Activated naive CD4-positive, alpha-beta T cell treated with anti-CD3 and anti-CD28 coated beads, Interleukin-2, amount 50 U/mL, for 24 hours (primary cell): ENCODE measurements around the gene CFHR2.
"Not testable (repeated sequence)": the region's sequence is repeated elsewhere in the genome, so short reads cannot be mapped to it uniquely, and the experiment has no call there.

Source experiments
- H3K27ac Mint-ChIP-seq: one replicate; pipeline ENCODE4 v1.8.0; 2021; ENCODE audit warnings: mild to moderate bottlenecking, mixed read lengths
- H3K27me3 Mint-ChIP-seq: one replicate; pipeline ENCODE4 v1.8.0; 2021; ENCODE audit warnings: mixed read lengths
- H3K36me3 Mint-ChIP-seq: one replicate; pipeline ENCODE4 v1.8.0; 2021; ENCODE audit warnings: mixed read lengths
- H3K4me1 Mint-ChIP-seq: one replicate; pipeline ENCODE4 v1.8.0; 2021; ENCODE audit warnings: mixed read lengths
- H3K4me3 Mint-ChIP-seq: one replicate; pipeline ENCODE4 v1.8.0; 2021; ENCODE audit warnings: mild to moderate bottlenecking, mixed read lengths
- H3K9me3 Mint-ChIP-seq: one replicate; pipeline ENCODE4 v1.8.0; 2021; ENCODE audit warnings: mixed read lengths

CFHR2 gene

DNA sequence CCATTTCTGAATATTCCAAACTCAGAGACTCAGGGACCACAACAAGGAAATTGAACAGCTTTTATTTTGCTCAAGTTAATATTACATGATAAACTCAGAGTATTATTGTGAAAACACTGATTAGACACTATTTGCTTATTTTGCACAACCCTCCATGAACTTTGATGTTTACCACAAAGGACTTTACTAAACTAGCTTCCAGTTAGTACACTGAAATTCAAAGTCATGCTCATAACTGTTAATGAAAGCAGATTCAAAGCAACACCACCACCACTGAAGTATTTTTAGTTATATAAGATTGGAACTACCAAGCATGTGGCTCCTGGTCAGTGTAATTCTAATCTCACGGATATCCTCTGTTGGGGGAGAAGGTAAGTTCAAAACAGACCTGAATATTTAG is at the start of gene CFHR2:
Gene CFHR2, plus strand, starts transcription at position 171 of the 400 bp plus-strand sequence. Its CDS starts 143 bp downstream, at position 314.
- not testable (repeated sequence) for H3K9me3 Mint-ChIP-seq, H3K4me3 Mint-ChIP-seq, H3K27ac Mint-ChIP-seq, H3K4me1 Mint-ChIP-seq, H3K27me3 Mint-ChIP-seq, H3K36me3 Mint-ChIP-seq

DNA sequence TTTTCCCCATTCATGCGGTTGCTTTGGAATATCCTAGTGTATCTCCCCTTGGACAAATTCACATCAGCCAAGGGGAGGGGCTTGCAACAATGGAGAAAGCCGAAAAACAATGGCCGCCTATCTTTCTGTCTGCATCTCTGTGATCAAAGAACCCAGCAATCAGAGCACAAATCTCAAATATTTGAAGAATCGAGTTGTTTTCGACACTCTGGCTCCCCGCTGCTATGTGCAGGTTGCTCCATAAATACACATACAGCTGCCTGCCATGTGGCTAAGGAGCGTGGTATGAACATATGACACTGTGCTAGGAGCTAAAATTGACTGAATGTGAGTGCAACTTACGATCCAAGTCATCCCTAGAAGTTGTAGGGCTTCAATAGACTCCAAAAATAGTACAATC is 47.2 kb upstream of the CFHR2 start:
- no peaks in the 10 kb centered on the region for H3K4me1 Mint-ChIP-seq
- H3K27ac Mint-ChIP-seq = no peak overlapping the region
- no peaks in the 10 kb centered on the region for H3K36me3 Mint-ChIP-seq
- peaks cover 16% of the 10 kb centered on the region for H3K27me3 Mint-ChIP-seq
- no peaks in the 10 kb centered on the region for H3K9me3 Mint-ChIP-seq
- H3K4me3 Mint-ChIP-seq = no peak overlapping the region

DNA sequence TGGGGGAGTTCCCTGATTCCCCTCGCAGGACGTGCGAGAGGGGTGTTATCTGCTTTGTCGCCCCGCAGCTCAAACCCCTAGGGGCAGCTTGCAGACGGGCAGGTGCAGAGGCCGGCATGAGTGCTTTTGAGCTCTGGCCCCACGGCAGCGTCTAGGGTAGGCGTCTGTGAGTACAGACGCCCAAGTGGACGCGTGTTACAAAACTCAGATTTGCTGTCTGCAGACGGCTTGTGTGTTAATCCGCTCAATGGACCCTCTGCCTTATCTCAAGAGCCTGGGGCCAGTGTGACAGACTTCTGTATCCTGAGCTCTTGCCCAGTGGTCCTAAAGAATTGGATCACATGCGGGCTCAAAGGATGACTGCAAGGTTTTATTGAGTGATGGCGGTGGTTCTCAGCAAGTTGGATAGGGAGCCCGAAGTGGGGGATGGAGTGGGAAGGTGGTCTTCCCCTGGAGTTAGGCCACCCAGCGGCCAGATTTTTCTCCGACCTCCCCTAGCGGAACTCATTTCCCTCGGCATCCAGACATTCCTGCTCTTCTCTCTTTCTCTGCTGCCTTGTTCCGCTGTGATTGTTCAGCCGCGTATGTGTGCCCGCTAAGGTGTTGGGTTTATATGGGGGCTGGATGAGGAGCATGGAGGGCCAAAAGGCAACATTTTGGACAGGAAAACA is 46.2 kb upstream of the CFHR2 start:
- H3K36me3 Mint-ChIP-seq = no peaks in the 10 kb centered on the region
- H3K27ac Mint-ChIP-seq = no peak overlapping the region
- H3K4me1 Mint-ChIP-seq = no peaks in the 10 kb centered on the region
- H3K27me3 Mint-ChIP-seq = peaks cover 16% of the 10 kb centered on the region
- H3K9me3 Mint-ChIP-seq = no peaks in the 10 kb centered on the region
- no peak overlapping the region for H3K4me3 Mint-ChIP-seq

GRCh38 chr1:196902344-196902743 is 41.2 kb upstream of the CFHR2 start:
- Mint-ChIP-seq H3K9me3 (no peaks in the 10 kb centered on the region), H3K4me3 (no peak overlapping the region), H3K36me3 (no peaks in the 10 kb centered on the region), H3K27ac (no peak overlapping the region), H3K27me3 (peaks cover 12% of the 10 kb centered on the region), H3K4me1 (no peaks in the 10 kb centered on the region)

DNA sequence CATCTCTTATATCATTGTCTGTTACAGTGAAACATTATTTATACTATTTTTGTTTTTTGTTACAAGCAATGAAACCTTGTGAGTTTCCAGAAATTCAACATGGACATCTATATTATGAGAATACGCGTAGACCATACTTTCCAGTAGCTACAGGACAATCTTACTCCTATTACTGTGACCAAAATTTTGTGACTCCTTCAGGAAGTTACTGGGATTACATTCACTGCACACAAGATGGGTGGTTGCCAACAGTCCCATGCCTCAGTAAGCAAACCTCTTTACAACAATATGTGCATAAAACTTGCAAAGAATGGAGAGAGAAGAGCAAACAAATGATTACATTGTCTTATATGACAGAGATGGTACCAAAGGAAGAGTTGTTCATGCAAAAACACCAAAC is 33.3 kb upstream of the CFHR2 start:
- no peaks in the 10 kb centered on the region for H3K4me1 Mint-ChIP-seq
- H3K9me3 Mint-ChIP-seq = no peaks in the 10 kb centered on the region
- no peaks in the 10 kb centered on the region for H3K36me3 Mint-ChIP-seq
- H3K4me3 Mint-ChIP-seq = no peak overlapping the region
- no peak overlapping the region for H3K27ac Mint-ChIP-seq
- peaks cover 2% of the 10 kb centered on the region for H3K27me3 Mint-ChIP-seq

- H3K27ac Mint-ChIP-seq, H3K27me3 Mint-ChIP-seq, H3K9me3 Mint-ChIP-seq, H3K4me1 Mint-ChIP-seq, H3K36me3 Mint-ChIP-seq, H3K4me3 Mint-ChIP-seq: not testable (repeated sequence)
Observed at GRCh38 chr1:196912283-196912682, 31.3 kb upstream of the CFHR2 start.

DNA sequence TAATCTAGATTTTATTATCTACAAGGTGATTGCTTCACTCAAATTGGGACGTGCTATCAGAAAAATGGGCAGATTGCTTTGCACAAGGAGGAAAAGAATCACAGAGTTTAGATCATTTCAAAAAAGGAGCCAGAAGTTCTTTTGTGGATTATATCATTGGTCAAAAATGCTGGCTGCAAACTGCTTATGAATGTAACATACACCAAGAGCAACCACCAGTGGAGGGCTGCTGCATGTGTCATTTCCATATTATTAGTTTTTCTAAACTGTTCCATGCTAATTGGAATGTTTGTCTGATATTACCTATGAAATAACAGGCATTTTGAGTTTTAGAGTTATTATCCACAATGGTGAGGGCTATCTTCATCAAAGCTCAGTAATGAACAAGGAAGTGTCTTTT is 16.7 kb upstream of the CFHR2 start:
- H3K9me3 Mint-ChIP-seq = peaks cover 14% of the 10 kb centered on the region
- H3K27me3 Mint-ChIP-seq, H3K36me3 Mint-ChIP-seq, H3K27ac Mint-ChIP-seq, H3K4me3 Mint-ChIP-seq, H3K4me1 Mint-ChIP-seq: not testable (repeated sequence)

GRCh38 chr1:196932853-196933252 is 10.7 kb upstream of the CFHR2 start:
- H3K27me3 Mint-ChIP-seq, H3K4me3 Mint-ChIP-seq, H3K9me3 Mint-ChIP-seq, H3K4me1 Mint-ChIP-seq, H3K27ac Mint-ChIP-seq, H3K36me3 Mint-ChIP-seq: not testable (repeated sequence)

- Mint-ChIP-seq H3K4me3 (no peak overlapping the region), H3K36me3 (no peaks in the 10 kb centered on the region), H3K9me3 (peaks cover 6% of the 10 kb centered on the region)
Observed at GRCh38 chr1:196933531-196934189, 9.9 kb upstream of the CFHR2 start.

GRCh38 chr1:196941474-196941873 is 2.1 kb upstream of the CFHR2 start:
- H3K27ac Mint-ChIP-seq, H3K4me1 Mint-ChIP-seq, H3K9me3 Mint-ChIP-seq, H3K27me3 Mint-ChIP-seq, H3K36me3 Mint-ChIP-seq, H3K4me3 Mint-ChIP-seq: not testable (repeated sequence)

More at GRCh38 chr1:196933531-196934189, 9.9 kb upstream of the CFHR2 start:
- Mint-ChIP-seq H3K27ac (no peak overlapping the region), H3K27me3 (no peaks in the 10 kb centered on the region), H3K4me1 (no peaks in the 10 kb centered on the region)

- Mint-ChIP-seq H3K4me3 (no peak overlapping the region), H3K36me3 (no peaks in the 10 kb centered on the region), H3K27ac (no peak overlapping the region), H3K9me3 (no peaks in the 10 kb centered on the region), H3K4me1 (no peaks in the 10 kb centered on the region), H3K27me3 (no peaks in the 10 kb centered on the region)
Observed at GRCh38 chr1:196951711-196952394, 8.3 kb downstream of the CFHR2 start.

GRCh38 chr1:196954778-196955177 is 11.2 kb downstream of the CFHR2 start:
- Mint-ChIP-seq H3K4me3 (no peak overlapping the region), H3K36me3 (no peaks in the 10 kb centered on the region)

DNA sequence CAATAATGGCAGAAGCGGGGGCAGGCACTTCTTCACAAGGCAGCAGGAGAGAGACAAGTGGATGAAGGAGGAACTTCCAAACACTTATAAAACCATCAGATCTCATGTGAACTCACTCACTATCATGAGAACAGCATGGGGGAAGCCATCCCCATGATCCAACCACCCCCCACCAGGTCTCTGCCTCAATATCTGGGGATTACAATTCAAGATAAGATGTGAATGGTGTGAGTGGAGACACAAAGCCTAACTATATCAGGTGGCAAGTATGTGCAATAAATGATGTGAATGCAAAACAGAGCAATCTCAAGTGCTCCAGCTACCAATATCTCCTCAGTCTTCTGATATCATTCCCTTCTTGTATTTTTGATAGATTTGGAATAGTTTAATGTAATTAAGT is 12.4 kb downstream of the CFHR2 start:
- Mint-ChIP-seq H3K4me3 (no peak overlapping the region), H3K27me3 (no peaks in the 10 kb centered on the region), H3K4me1 (no peaks in the 10 kb centered on the region), H3K9me3 (no peaks in the 10 kb centered on the region), H3K36me3 (no peaks in the 10 kb centered on the region), H3K27ac (no peak overlapping the region)

More at GRCh38 chr1:196954778-196955177, 11.2 kb downstream of the CFHR2 start:
- Mint-ChIP-seq H3K9me3 (no peaks in the 10 kb centered on the region), H3K27ac (no peak overlapping the region), H3K4me1 (no peaks in the 10 kb centered on the region), H3K27me3 (no peaks in the 10 kb centered on the region)

GRCh38 chr1:196960854-196961253 is 17.3 kb downstream of the CFHR2 start:
- H3K9me3 Mint-ChIP-seq = no peaks in the 10 kb centered on the region
- H3K27ac Mint-ChIP-seq = no peak overlapping the region
- peaks cover 2% of the 10 kb centered on the region for H3K27me3 Mint-ChIP-seq
- no peaks in the 10 kb centered on the region for H3K4me1 Mint-ChIP-seq
- no peaks in the 10 kb centered on the region for H3K36me3 Mint-ChIP-seq
- H3K4me3 Mint-ChIP-seq = no peak overlapping the region

GRCh38 chr1:196970182-196970581 is 26.6 kb downstream of the CFHR2 start:
- Mint-ChIP-seq H3K27ac (no peak overlapping the region), H3K9me3 (no peaks in the 10 kb centered on the region), H3K27me3 (no peaks in the 10 kb centered on the region), H3K4me3 (no peak overlapping the region), H3K36me3 (no peaks in the 10 kb centered on the region), H3K4me1 (no peaks in the 10 kb centered on the region)

GRCh38 chr1:196976278-196976677 is 32.7 kb downstream of the CFHR2 start:
- Mint-ChIP-seq H3K27ac (peak overlapping the region; percentile 26), H3K9me3 (no peaks in the 10 kb centered on the region), H3K4me3 (no peak overlapping the region), H3K36me3 (no peaks in the 10 kb centered on the region), H3K4me1 (no peaks in the 10 kb centered on the region), H3K27me3 (no peaks in the 10 kb centered on the region)
